NT2/D1 (cell line): ENCODE results near the gene PAGE2B.

Experiments
- YY1 ChIP-seq: IDR thresholded peaks from 2 replicates; pipeline ENCODE4 v1.6.1; 2011; ENCODE audit not compliant: insufficient read length, insufficient read depth
- ZNF274 ChIP-seq: IDR thresholded peaks from 2 replicates; pipeline ENCODE4 v1.6.1; 2011; ENCODE audit warnings: mild to moderate bottlenecking, low read depth, low read length

DNA sequence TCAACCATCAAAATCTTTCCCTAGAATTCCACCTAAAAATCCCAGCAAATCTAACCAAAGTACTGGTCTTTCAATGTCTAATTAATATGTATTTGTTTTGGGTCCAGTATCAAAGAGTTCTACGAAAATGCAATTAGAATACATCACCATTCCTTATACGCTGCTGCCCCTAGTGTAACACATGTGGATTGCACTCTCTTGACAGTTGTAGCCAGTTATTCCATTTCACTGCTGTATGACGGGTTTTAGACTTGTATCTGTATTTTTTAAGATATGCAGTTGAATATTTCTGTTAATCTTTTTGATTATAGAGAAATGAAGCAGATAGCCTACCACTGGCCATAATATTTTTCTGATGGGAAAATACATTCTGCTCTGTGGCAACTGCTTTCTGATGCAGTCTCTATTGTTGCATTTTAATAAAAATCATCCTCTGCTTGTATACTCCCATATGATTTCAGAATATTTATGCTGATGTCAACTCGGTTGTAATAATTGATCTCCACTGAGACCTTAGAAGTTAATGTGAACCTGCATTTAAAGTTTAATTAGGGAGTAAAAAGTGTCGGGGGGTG lies 17.1 kb upstream of the PAGE2B start:
- TF ChIP-seq YY1 (no peak), ZNF274 (no peak)
